CD14-positive monocyte (primary cell): ENCODE results near the gene KCNC1. TPM values are rescaled to one million over a fixed set of nuclear protein-coding genes. Genes with fewer than 3 reads are reported as not detected.

Experiments
- DNase-seq, 3 donors: peaks; one replicate each; pipeline ENCODE4 v3.0.0-alpha.2; 2011 to 2022
- H2AFZ ChIP-seq: 2 replicates; pipeline ENCODE4 v1.6.0; 2012; ENCODE audit warnings: mild to moderate bottlenecking, low read depth, low read length, inconsistent platforms; ENCODE audit not compliant: insufficient read depth, poor library complexity, severe bottlenecking
- H3K27ac ChIP-seq, 2 donors: 1 replicate in 1 of 2; 2 replicates in 1 of 2; pipeline ENCODE4 v1.5.1; 2012 to 2013; ENCODE audit warnings: low read length in 2 of 2, control low read depth in 1 of 2, inconsistent platforms in 1 of 2, low read depth in 1 of 2, mild to moderate bottlenecking in 1 of 2
- H3K27me3 ChIP-seq, 2 donors: one replicate each; pipeline versions ENCODE4 v1.6.0 to v1.6.1; 2011 to 2013; ENCODE audit warnings: low read length in 2 of 2; ENCODE audit not compliant: control insufficient read depth in 2 of 2, insufficient read depth in 2 of 2
- H3K36me3 ChIP-seq, 2 donors: replicated peaks in 1 of 2; 1 replicate in 1 of 2; 2 replicates in 1 of 2; pipeline versions ENCODE4 v1.5.1 to v1.6.1; 2012 to 2013; ENCODE audit warnings: low read length in 2 of 2, control low read depth in 1 of 2, inconsistent platforms in 1 of 2, mild to moderate bottlenecking in 1 of 2; ENCODE audit not compliant: insufficient read depth in 2 of 2, control insufficient read depth in 1 of 2
- H3K4me1 ChIP-seq, 2 donors: 1 replicate in 1 of 2; 2 replicates in 1 of 2; pipeline versions ENCODE4 v1.5.1 to v1.6.1; 2012 to 2013; ENCODE audit warnings: low read length in 2 of 2, control low read depth in 1 of 2, inconsistent platforms in 1 of 2, mild to moderate bottlenecking in 1 of 2, moderate library complexity in 1 of 2; ENCODE audit not compliant: insufficient read depth in 2 of 2, control insufficient read depth in 1 of 2
- H3K4me2 ChIP-seq: replicated peaks from 2 replicates; pipeline ENCODE3; 2012; ENCODE audit warnings: low read length, moderate library complexity, mild to moderate bottlenecking; ENCODE audit not compliant: poor library complexity, severe bottlenecking; ENCODE audit errors: extremely low read depth
- H3K4me3 ChIP-seq, 3 experiments: fragments of 200-600 bp in 1 of 3; sonication (generic) in 1 of 3; replicated peaks in 1 of 3; 1 replicate in 2 of 3; 2 replicates in 1 of 3; pipeline ENCODE4 v1.5.1; 2011 to 2013; ENCODE audit warnings: low read length in 3 of 3, mild to moderate bottlenecking in 3 of 3, control low read depth in 2 of 3, low read depth in 2 of 3, inconsistent platforms in 1 of 3, moderate library complexity in 1 of 3
- H3K79me2 ChIP-seq: 2 replicates; pipeline ENCODE4 v1.6.0; 2012; ENCODE audit warnings: mild to moderate bottlenecking, control low read depth, inconsistent platforms, low read length, moderate library complexity; ENCODE audit not compliant: insufficient read depth
- H3K9ac ChIP-seq: 2 replicates; pipeline ENCODE4 v1.6.0; 2017; ENCODE audit warnings: low read length, mild to moderate bottlenecking; ENCODE audit not compliant: insufficient read depth, poor library complexity, severe bottlenecking
- H3K9me3 ChIP-seq, 2 donors: replicated peaks in 1 of 2; 1 replicate in 1 of 2; 2 replicates in 1 of 2; pipeline versions ENCODE4 v1.5.1 to v1.6.1; 2012 to 2013; ENCODE audit warnings: low read length in 2 of 2, control low read depth in 1 of 2; ENCODE audit not compliant: control insufficient read depth in 1 of 2, insufficient read depth in 1 of 2
- H4K20me1 ChIP-seq: 2 replicates; pipeline ENCODE4 v1.6.0; 2012; ENCODE audit warnings: mild to moderate bottlenecking, low read length, control low read depth, moderate library complexity; ENCODE audit not compliant: insufficient read depth
- H3K27ac Mint-ChIP-seq, 7 donors: one replicate each; pipeline ENCODE4 v1.8.0; 2020; ENCODE audit warnings: mild to moderate bottlenecking in 7 of 7, mixed read lengths in 7 of 7, moderate library complexity in 6 of 7, inconsistent platforms in 2 of 7
- H3K27me3 Mint-ChIP-seq, 3 donors: one replicate each; pipeline ENCODE4 v1.8.0; 2021 to 2022; ENCODE audit warnings: low read depth in 3 of 3, mild to moderate bottlenecking in 3 of 3, mixed read lengths in 3 of 3, moderate library complexity in 3 of 3, inconsistent platforms in 1 of 3
- H3K36me3 Mint-ChIP-seq, 2 donors: one replicate each; pipeline ENCODE4 v1.8.0; 2020; ENCODE audit warnings: mixed read lengths in 2 of 2, inconsistent platforms in 1 of 2, mild to moderate bottlenecking in 1 of 2
- H3K4me1 Mint-ChIP-seq: one replicate; pipeline ENCODE4 v1.8.0; 2020; ENCODE audit warnings: mild to moderate bottlenecking, mixed read lengths
- H3K4me3 Mint-ChIP-seq, 2 donors: one replicate each; pipeline ENCODE4 v1.8.0; 2020; ENCODE audit warnings: mild to moderate bottlenecking in 2 of 2, mixed read lengths in 2 of 2, moderate library complexity in 1 of 2
- H3K9me3 Mint-ChIP-seq, 7 donors: one replicate each; pipeline ENCODE4 v1.8.0; 2020 to 2022; ENCODE audit warnings: mixed read lengths in 7 of 7, mild to moderate bottlenecking in 6 of 7, moderate library complexity in 6 of 7, inconsistent platforms in 2 of 7
- WGBS: methylation state at CpG from one replicate; pipeline ENCODE4 v1.1.5; 2013; ENCODE audit warnings: missing lambda C conversion rate; ENCODE audit not compliant: insufficient coverage; 5-methylcytosine and 5-hydroxymethylcytosine counted together
- intact Hi-C, 2 donors: fragments of 100-400 bp; cut with micrococcal nuclease; formaldehyde crosslinking; loops; one replicate each; pipeline versions ENCODE4 v1.15.0 to v1.15.1; 2023
- polyA plus RNA-seq, 3 donors: library from polyadenylated mRNA; depleted of rRNA in 1 of 3; unstranded in 2 of 3; stranded (reverse) in 1 of 3; fragments of 300-500 nt in 2 of 3; fragments of >200 nt in 1 of 3; fragmentation: Illumina TruSeq in 2 of 3; gene quantifications; 1 replicate in 2 of 3; 2 replicates in 1 of 3; pipeline ENCODE4 v1.2.3, GENCODE V29; 2012 to 2021
- TF ChIP-seq, protein P1 (sequence below): fragments of 200-600 bp; IDR thresholded peaks from one replicate; pipeline ENCODE4 v1.8.0; 2022; ENCODE audit warnings: antibody characterized with exemption, mild to moderate bottlenecking

Gene KCNC1
- polyA plus RNA-seq, 3 donors: not detected

DNA sequence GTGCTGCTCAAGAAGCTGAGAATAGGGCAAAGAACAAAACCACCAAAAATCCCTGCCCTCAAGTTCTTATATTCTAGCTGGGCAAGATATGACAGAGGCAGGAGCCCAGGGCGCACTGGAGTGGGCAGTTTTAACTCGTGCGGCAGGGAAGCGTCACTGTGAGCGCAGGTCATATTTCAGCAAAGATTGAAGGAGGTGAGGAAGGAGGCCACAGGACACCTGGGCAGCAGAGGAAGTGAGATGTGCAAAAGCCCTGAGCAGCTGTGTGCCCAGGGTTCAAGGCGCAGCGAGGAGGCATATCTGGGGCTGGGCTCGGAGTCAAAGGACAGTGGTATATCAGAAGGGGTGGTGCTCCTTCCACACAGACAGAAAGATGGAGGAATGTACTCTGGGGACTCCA, 13.5 kb downstream of the KCNC1 start:
- H3K4me3 Mint-ChIP-seq: no peak overlapping the region
- H3K4me1 Mint-ChIP-seq: no peaks in the 10 kb centered on the region
- Histone ChIP-seq H3K4me1 (no peaks in the 10 kb centered on the region), H3K27ac (no peak overlapping the region), H3K9ac (no peak overlapping the region), H3K4me2 (no peak overlapping the region), H3K27me3 (no peaks in the 10 kb centered on the region), H3K9me3 (no peaks in the 10 kb centered on the region), H2AFZ (no peak overlapping the region), H3K36me3 (no peaks in the 10 kb centered on the region), H3K4me3 (no peak overlapping the region), H3K79me2 (no peaks in the 10 kb centered on the region), H4K20me1 (no peaks in the 10 kb centered on the region)
- H3K36me3 Mint-ChIP-seq: no peaks in the 10 kb centered on the region
- no peak overlapping the region for H3K27ac Mint-ChIP-seq
- 80% methylated on average over 7 of the region's 8 CpGs for WGBS
- TF ChIP-seq, protein P1, sequence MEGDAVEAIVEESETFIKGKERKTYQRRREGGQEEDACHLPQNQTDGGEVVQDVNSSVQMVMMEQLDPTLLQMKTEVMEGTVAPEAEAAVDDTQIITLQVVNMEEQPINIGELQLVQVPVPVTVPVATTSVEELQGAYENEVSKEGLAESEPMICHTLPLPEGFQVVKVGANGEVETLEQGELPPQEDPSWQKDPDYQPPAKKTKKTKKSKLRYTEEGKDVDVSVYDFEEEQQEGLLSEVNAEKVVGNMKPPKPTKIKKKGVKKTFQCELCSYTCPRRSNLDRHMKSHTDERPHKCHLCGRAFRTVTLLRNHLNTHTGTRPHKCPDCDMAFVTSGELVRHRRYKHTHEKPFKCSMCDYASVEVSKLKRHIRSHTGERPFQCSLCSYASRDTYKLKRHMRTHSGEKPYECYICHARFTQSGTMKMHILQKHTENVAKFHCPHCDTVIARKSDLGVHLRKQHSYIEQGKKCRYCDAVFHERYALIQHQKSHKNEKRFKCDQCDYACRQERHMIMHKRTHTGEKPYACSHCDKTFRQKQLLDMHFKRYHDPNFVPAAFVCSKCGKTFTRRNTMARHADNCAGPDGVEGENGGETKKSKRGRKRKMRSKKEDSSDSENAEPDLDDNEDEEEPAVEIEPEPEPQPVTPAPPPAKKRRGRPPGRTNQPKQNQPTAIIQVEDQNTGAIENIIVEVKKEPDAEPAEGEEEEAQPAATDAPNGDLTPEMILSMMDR: no peak
- H3K27me3 Mint-ChIP-seq: peaks cover 7 to 10% (median 10%) of the 10 kb centered on the region in 3 donors
- no peak for DNase-seq
- H3K9me3 Mint-ChIP-seq: no peaks in the 10 kb centered on the region
- intact Hi-C loops: no loop called here

GRCh38 chr11:17748761-17749721, 14.5 kb downstream of the KCNC1 start:
- no peaks in the 10 kb centered on the region for H3K9me3 ChIP-seq
- no peaks in the 10 kb centered on the region for H3K36me3 ChIP-seq
- intact Hi-C loops: no loop called here
- H3K27ac ChIP-seq: no peak overlapping the region
- no peaks in the 10 kb centered on the region for H4K20me1 ChIP-seq
- H3K4me2 ChIP-seq: no peak overlapping the region
- Mint-ChIP-seq H3K27me3 (peaks cover 5 to 10% (median 10%) of the 10 kb centered on the region in 3 donors), H3K4me3 (no peak overlapping the region), H3K27ac (no peak overlapping the region), H3K36me3 (no peaks in the 10 kb centered on the region), H3K4me1 (no peaks in the 10 kb centered on the region), H3K9me3 (no peaks in the 10 kb centered on the region)
- H3K4me1 ChIP-seq: no peaks in the 10 kb centered on the region
- 74% methylated on average over 10 of the region's 19 CpGs for WGBS
- no peak for DNase-seq
- no peaks in the 10 kb centered on the region for H3K27me3 ChIP-seq
- H3K4me3 ChIP-seq: no peak overlapping the region
- no peak overlapping the region for H3K9ac ChIP-seq
- H2AFZ ChIP-seq: no peak overlapping the region
- TF ChIP-seq, protein P1: no peak
- H3K79me2 ChIP-seq: no peaks in the 10 kb centered on the region
